Mesenchymal stem cell (in vitro differentiated cells and primary cell): ENCODE results near the gene SYTL2. TPM values are rescaled to one million over a fixed set of nuclear protein-coding genes. Genes with fewer than 3 reads are reported as not detected.
"Not testable (repeated sequence)": the region's sequence is repeated elsewhere in the genome, so short reads cannot be mapped to it uniquely, and the experiment has no call there.

Source experiments
- DNase-seq: peaks from one replicate; pipeline ENCODE4 v3.0.0-alpha.2; 2013
- H2AFZ ChIP-seq: one replicate; pipeline ENCODE4 v1.6.1; 2013; ENCODE audit warnings: low read depth, mild to moderate bottlenecking, control low read depth, inconsistent platforms, low read length, moderate library complexity
- H2AK5ac ChIP-seq: 2 replicates; pipeline ENCODE4 v1.6.1; 2013; ENCODE audit warnings: low read length, moderate library complexity, mild to moderate bottlenecking, inconsistent platforms; ENCODE audit not compliant: severe bottlenecking
- H2BK120ac ChIP-seq: one replicate; pipeline ENCODE4 v1.6.1; 2013; ENCODE audit warnings: low read depth, mild to moderate bottlenecking, inconsistent platforms, low read length, moderate library complexity
- H2BK12ac ChIP-seq, 2 experiments: one replicate each; pipeline ENCODE4 v1.6.1; 2013; ENCODE audit warnings: inconsistent platforms in 2 of 2, low read length in 2 of 2, mild to moderate bottlenecking in 2 of 2, moderate library complexity in 2 of 2, control low read depth in 1 of 2
- H2BK15ac ChIP-seq: one replicate; pipeline ENCODE4 v1.6.1; 2013; ENCODE audit warnings: mild to moderate bottlenecking, low read depth, inconsistent platforms; ENCODE audit not compliant: poor library complexity, severe bottlenecking
- H2BK5ac ChIP-seq: 2 replicates; pipeline ENCODE4 v1.6.1; 2013; ENCODE audit warnings: low read depth, mild to moderate bottlenecking, low read length, control low read depth, inconsistent platforms; ENCODE audit not compliant: poor library complexity, severe bottlenecking
- H3K14ac ChIP-seq, 2 experiments: one replicate each; pipeline ENCODE4 v1.6.1; 2013; ENCODE audit warnings: inconsistent platforms in 2 of 2, low read length in 2 of 2, control low read depth in 1 of 2, mild to moderate bottlenecking in 1 of 2, moderate library complexity in 1 of 2
- H3K18ac ChIP-seq, 2 experiments: one replicate each; pipeline ENCODE4 v1.6.1; 2013; ENCODE audit warnings: inconsistent platforms in 2 of 2, low read length in 2 of 2, control low read depth in 1 of 2, low read depth in 1 of 2, mild to moderate bottlenecking in 1 of 2
- H3K23ac ChIP-seq, 2 experiments: one replicate each; pipeline ENCODE4 v1.6.1; 2013; ENCODE audit warnings: inconsistent platforms in 2 of 2, low read length in 2 of 2, mild to moderate bottlenecking in 2 of 2, moderate library complexity in 2 of 2, control low read depth in 1 of 2
- H3K27ac ChIP-seq: 2 replicates; pipeline ENCODE4 v1.5.1; 2013; ENCODE audit warnings: mild to moderate bottlenecking, moderate library complexity, low read length, control low read depth, inconsistent platforms; ENCODE audit not compliant: poor library complexity, severe bottlenecking
- H3K27me3 ChIP-seq, 2 experiments: 2 replicates each; pipeline versions ENCODE4 v1.6.1 to v1.7.0; 2013; ENCODE audit warnings: low read length in 2 of 2, mild to moderate bottlenecking in 2 of 2, moderate library complexity in 2 of 2, control low read depth in 1 of 2, inconsistent platforms in 1 of 2; ENCODE audit not compliant: control insufficient read depth in 1 of 2, insufficient read depth in 1 of 2
- H3K36me3 ChIP-seq, 2 experiments: 2 replicates each; pipeline versions ENCODE4 v1.6.1 to v1.7.0; 2013; ENCODE audit warnings: low read length in 2 of 2, control low read depth in 1 of 2, inconsistent platforms in 1 of 2, low read depth in 1 of 2, mild to moderate bottlenecking in 1 of 2; ENCODE audit not compliant: insufficient read depth in 2 of 2, control insufficient read depth in 1 of 2
- H3K4ac ChIP-seq, 2 experiments: one replicate each; pipeline ENCODE4 v1.6.1; 2013; ENCODE audit warnings: inconsistent platforms in 2 of 2, low read length in 2 of 2, mild to moderate bottlenecking in 2 of 2, moderate library complexity in 2 of 2, control low read depth in 1 of 2, low read depth in 1 of 2
- H3K4me1 ChIP-seq: 2 replicates; pipeline ENCODE4 v1.6.1; 2013; ENCODE audit warnings: low read depth, low read length, control low read depth; ENCODE audit not compliant: control insufficient read depth, insufficient read depth
- H3K4me2 ChIP-seq: 2 replicates; pipeline ENCODE4 v1.6.1; 2013; ENCODE audit warnings: low read length, mild to moderate bottlenecking, inconsistent platforms; ENCODE audit not compliant: poor library complexity, severe bottlenecking
- H3K4me3 ChIP-seq, 2 experiments: 2 replicates each; pipeline versions ENCODE4 v1.5.1 to v1.7.0; 2013; ENCODE audit warnings: low read length in 2 of 2, mild to moderate bottlenecking in 2 of 2, control low read depth in 1 of 2, low read depth in 1 of 2; ENCODE audit not compliant: insufficient read depth in 1 of 2
- H3K79me1 ChIP-seq: replicated peaks from 2 replicates; pipeline ENCODE4 v1.6.1; 2013; ENCODE audit warnings: mild to moderate bottlenecking, control low read depth, low read length, inconsistent platforms; ENCODE audit not compliant: poor library complexity, severe bottlenecking
- H3K9ac ChIP-seq: 2 replicates; pipeline ENCODE4 v1.7.0; 2013; ENCODE audit warnings: mild to moderate bottlenecking, low read length, moderate library complexity
- H3K9me3 ChIP-seq: 2 replicates; pipeline ENCODE4 v1.7.0; 2013; ENCODE audit warnings: mild to moderate bottlenecking, low read length; ENCODE audit not compliant: control insufficient read depth
- H4K8ac ChIP-seq: one replicate; pipeline ENCODE4 v1.6.1; 2013; ENCODE audit warnings: inconsistent platforms, mild to moderate bottlenecking, low read length, moderate library complexity
- H4K91ac ChIP-seq: one replicate; pipeline ENCODE4 v1.6.1; 2013; ENCODE audit warnings: mild to moderate bottlenecking, low read length, inconsistent platforms
- WGBS: methylation state at CpG from one replicate; pipeline ENCODE4 v1.1.7; 2013; ENCODE audit warnings: mixed read lengths; 5-methylcytosine and 5-hydroxymethylcytosine counted together
- polyA plus RNA-seq, 2 experiments: library from polyadenylated mRNA; stranded (reverse); fragments of 200-250 nt; gene quantifications; one replicate each; pipeline ENCODE4 v1.2.3, GENCODE V29; 2013

SYTL2 gene
- 2.3 TPM for polyA plus RNA-seq (2013, experiment 1 of 2)
- 2.1 TPM for polyA plus RNA-seq (2013, experiment 2 of 2)

GRCh38 chr11:85810871-85811611 lies at the start of gene SYTL2:
TSS of gene SYTL2 (minus strand) at chr11:85811141. CDS start at chr11:85757725, 53,416 bp downstream.
- peak within 1 kb of the TSS; percentile 83 for H2AFZ ChIP-seq
- no peak within 1 kb of the TSS for H4K8ac ChIP-seq
- H3K9ac ChIP-seq: peak within 1 kb of the TSS; percentile 73
- H4K91ac ChIP-seq: no peak within 1 kb of the TSS
- H2BK120ac ChIP-seq: no peak within 1 kb of the TSS
- peak; percentile 54 for DNase-seq
- H3K14ac ChIP-seq: no peak within 1 kb of the TSS
- H3K18ac ChIP-seq: peak within 1 kb of the TSS in 1 of 2 experiments; percentile 28
- no peak within 1 kb of the TSS for H2AK5ac ChIP-seq
- H3K4me1 ChIP-seq: peaks cover 12% of the 10 kb centered on the region
- peak within 1 kb of the TSS; percentile 98 for H3K4me2 ChIP-seq
- no peaks in the 10 kb centered on the region for H3K27me3 ChIP-seq
- peak within 1 kb of the TSS in 1 of 2 experiments; percentile 64 for H3K23ac ChIP-seq
- WGBS: under 1% methylated on average over 61 of the region's 72 CpGs
- no peak within 1 kb of the TSS for H3K27ac ChIP-seq
- H3K4ac ChIP-seq: no peak within 1 kb of the TSS
- no peak within 1 kb of the TSS for H2BK5ac ChIP-seq
- peak within 1 kb of the TSS; percentile 73 to 84 for H3K4me3 ChIP-seq
- no peaks in the 10 kb centered on the region for H3K9me3 ChIP-seq
- peak within 1 kb of the TSS in 1 of 2 experiments; percentile 29 for H2BK12ac ChIP-seq
- H3K79me1 ChIP-seq: peaks cover 3% of the 10 kb centered on the region
- no peaks in the 10 kb centered on the region for H3K36me3 ChIP-seq
- no peak within 1 kb of the TSS for H2BK15ac ChIP-seq

- not testable (repeated sequence) for H3K23ac ChIP-seq, H3K4me3 ChIP-seq, H3K9me3 ChIP-seq, H3K27ac ChIP-seq, H3K4me2 ChIP-seq, H2AK5ac ChIP-seq, H4K91ac ChIP-seq, H3K27me3 ChIP-seq, H3K79me1 ChIP-seq, H2BK5ac ChIP-seq, H2BK120ac ChIP-seq, H2BK15ac ChIP-seq, H2AFZ ChIP-seq, H2BK12ac ChIP-seq, H3K36me3 ChIP-seq, H3K18ac ChIP-seq, H3K9ac ChIP-seq, H3K14ac ChIP-seq, H3K4ac ChIP-seq, H4K8ac ChIP-seq, DNase-seq, H3K4me1 ChIP-seq
Measured at GRCh38 chr11:85859541-85859940, 48.6 kb upstream of the SYTL2 start.

GRCh38 chr11:85857098-85857497 lies 46.2 kb upstream of the SYTL2 start:
- no peak overlapping the region for H3K14ac ChIP-seq
- no peak overlapping the region for H3K4me2 ChIP-seq
- H3K36me3 ChIP-seq: peaks cover 0 to 4% of the 10 kb centered on the region in 2 experiments
- H3K27ac ChIP-seq: no peak overlapping the region
- peaks cover 3% of the 10 kb centered on the region for H3K79me1 ChIP-seq
- H3K27me3 ChIP-seq: no peaks in the 10 kb centered on the region
- no peak overlapping the region for H3K9ac ChIP-seq
- H2AFZ ChIP-seq: no peak overlapping the region
- no peak overlapping the region for H2BK5ac ChIP-seq
- H3K9me3 ChIP-seq: no peaks in the 10 kb centered on the region
- DNase-seq: no peak
- no peak overlapping the region for H2BK15ac ChIP-seq
- no peak overlapping the region for H4K8ac ChIP-seq
- no peak overlapping the region for H3K18ac ChIP-seq
- no peak overlapping the region for H2AK5ac ChIP-seq
- no peak overlapping the region for H2BK120ac ChIP-seq
- H2BK12ac ChIP-seq: no peak overlapping the region
- peaks cover 4% of the 10 kb centered on the region for H3K4me1 ChIP-seq
- 86% methylated on average over 10 of the region's 10 CpGs for whole genome bisulfite sequencing
- H3K23ac ChIP-seq: no peak overlapping the region
- H3K4me3 ChIP-seq: no peak overlapping the region
- H4K91ac ChIP-seq: no peak overlapping the region
- no peak overlapping the region for H3K4ac ChIP-seq

GRCh38 chr11:85855341-85855656 lies 44.4 kb upstream of the SYTL2 start, which contains the start of gene CCDC83:
TSS of gene CCDC83 (plus strand) at chr11:85855383. CDS start at chr11:85865124, 9,741 bp downstream.
- Histone ChIP-seq H2BK15ac (peak within 1 kb of the TSS; percentile 93), H3K4me1 (peaks cover 4% of the 10 kb centered on the region), H3K4ac (peak within 1 kb of the TSS; percentile 91 to 92), H3K9me3 (no peaks in the 10 kb centered on the region), H2AFZ (peak within 1 kb of the TSS; percentile 97), H3K23ac (peak within 1 kb of the TSS in 1 of 2 experiments; percentile 40), H3K36me3 (peaks cover 0 to 4% of the 10 kb centered on the region in 2 experiments), H3K4me3 (peak within 1 kb of the TSS; percentile 74 to 89), H3K79me1 (peaks cover 3% of the 10 kb centered on the region), H2AK5ac (no peak within 1 kb of the TSS), H3K9ac (peak within 1 kb of the TSS; percentile 98), H2BK12ac (peak within 1 kb of the TSS in 1 of 2 experiments; percentile 94), H3K14ac (peak within 1 kb of the TSS in 1 of 2 experiments; percentile 91), H4K8ac (peak within 1 kb of the TSS; percentile 99), H2BK120ac (peak within 1 kb of the TSS; percentile 98), H3K18ac (peak within 1 kb of the TSS; percentile 95 to 97), H2BK5ac (peak within 1 kb of the TSS; percentile 92), H3K4me2 (peak within 1 kb of the TSS; percentile 87), H4K91ac (peak within 1 kb of the TSS; percentile 89), H3K27ac (peak within 1 kb of the TSS; percentile 79), H3K27me3 (no peaks in the 10 kb centered on the region)
- whole genome bisulfite sequencing: 38% methylated on average over 13 of the region's 13 CpGs
- DNase-seq: no peak
